GM23338 (cell line): Measurements from ENCODE around the gene NCR3LG1. TPM values are rescaled to one million over a fixed set of nuclear protein-coding genes. Genes with fewer than 3 reads are reported as not detected.
A peak's percentile ranks its signal among the peaks of the same experiment; 100 is the strongest.

Source experiments
- ATAC-seq: fragments of 200-7000 bp; cut with Tn5 transposase; 3 replicates; pipeline ENCODE4 v1.9.1; 2020
- DNase-seq: peaks from one replicate; pipeline ENCODE4 v3.0.0-alpha.2; 2015; ENCODE audit warnings: low spot score
- H2AFZ ChIP-seq: fragments of 200-600 bp; sonication (generic); 2 replicates; pipeline ENCODE4 v1.8.0; 2016; ENCODE audit warnings: antibody characterized with exemption, mild to moderate bottlenecking, moderate library complexity
- H3F3A ChIP-seq: fragments of 200-600 bp; sonication (generic); replicated peaks from 2 replicates; pipeline ENCODE4 v1.8.0; 2017; ENCODE audit warnings: antibody characterized with exemption, mixed run types, low read depth
- H3K27ac ChIP-seq: fragments of 200-600 bp; sonication (generic); 2 replicates; pipeline ENCODE4 v1.6.1; 2016; ENCODE audit warnings: low read depth
- H3K27me3 ChIP-seq: fragments of 200-600 bp; sonication (generic); 2 replicates; pipeline ENCODE4 v1.8.0; 2016; ENCODE audit warnings: mild to moderate bottlenecking, mixed run types, moderate library complexity; ENCODE audit not compliant: insufficient read depth
- H3K36me3 ChIP-seq: fragments of 200-600 bp; sonication (generic); 2 replicates; pipeline ENCODE4 v1.8.0; 2016; ENCODE audit warnings: mild to moderate bottlenecking; ENCODE audit not compliant: insufficient read depth
- H3K4me1 ChIP-seq: fragments of 200-600 bp; sonication (generic); 2 replicates; pipeline ENCODE4 v1.8.0; 2016; ENCODE audit warnings: mild to moderate bottlenecking, moderate library complexity; ENCODE audit not compliant: insufficient read depth
- H3K4me2 ChIP-seq: fragments of 200-600 bp; sonication (generic); 2 replicates; pipeline ENCODE4 v1.7.1; 2017; ENCODE audit warnings: mixed run types
- H3K4me3 ChIP-seq: fragments of 200-600 bp; sonication (generic); 2 replicates; pipeline ENCODE4 v1.6.1; 2016; ENCODE audit warnings: mixed run types
- H3K79me2 ChIP-seq: fragments of 200-600 bp; sonication (generic); replicated peaks from 2 replicates; pipeline ENCODE4 v1.8.0; 2017; ENCODE audit warnings: mild to moderate bottlenecking; ENCODE audit not compliant: insufficient read depth
- H3K9me2 ChIP-seq: fragments of 200-600 bp; sonication (generic); 2 replicates; pipeline ENCODE4 v1.8.0; 2017; ENCODE audit not compliant: insufficient read depth
- H4K20me1 ChIP-seq: fragments of 200-600 bp; sonication (generic); replicated peaks from 2 replicates; pipeline ENCODE4 v1.8.0; 2017; ENCODE audit warnings: mild to moderate bottlenecking; ENCODE audit not compliant: insufficient read depth
- H3K27ac Mint-ChIP-seq: 2 replicates; pipeline ENCODE4 v1.8.0; 2020; ENCODE audit warnings: inconsistent platforms, mild to moderate bottlenecking, moderate library complexity, mixed read lengths
- H3K27me3 Mint-ChIP-seq: 3 replicates; pipeline ENCODE4 v1.8.0; 2022; ENCODE audit warnings: low read depth, mild to moderate bottlenecking, moderate library complexity, mixed read lengths, inconsistent platforms; ENCODE audit not compliant: insufficient read depth, poor library complexity
- H3K36me3 Mint-ChIP-seq: 3 replicates; pipeline ENCODE4 v1.8.0; 2021; ENCODE audit warnings: low read depth, mild to moderate bottlenecking, inconsistent platforms, moderate library complexity, mixed read lengths
- H3K4me1 Mint-ChIP-seq: 3 replicates; pipeline ENCODE4 v1.8.0; 2020; ENCODE audit warnings: mild to moderate bottlenecking, inconsistent platforms, mixed read lengths
- H3K4me3 Mint-ChIP-seq: 3 replicates; pipeline ENCODE4 v1.8.0; 2021; ENCODE audit warnings: moderate library complexity, mild to moderate bottlenecking, inconsistent platforms, mixed read lengths
- H3K9me3 Mint-ChIP-seq: 3 replicates; pipeline ENCODE4 v1.8.0; 2020; ENCODE audit warnings: moderate library complexity, mild to moderate bottlenecking, inconsistent platforms, mixed read lengths
- CREB1 ChIP-seq: fragments of 250-450 bp; sonication (Bioruptor Pico); IDR thresholded peaks from 2 replicates; pipeline ENCODE4 v1.5.0; 2020; ENCODE audit warnings: low read depth, mild to moderate bottlenecking, moderate library complexity
- CTCF ChIP-seq, 2 experiments: fragments of 200-600 bp in 1 of 2; sonication (generic) in 1 of 2; conservative IDR thresholded peaks; 2 replicates each; pipeline versions ENCODE4 v1.5.1 to v1.6.1; 2016 to 2017; ENCODE audit warnings: antibody characterized with exemption in 2 of 2, low read depth in 2 of 2, mild to moderate bottlenecking in 2 of 2, moderate library complexity in 1 of 2
- ETS1 ChIP-seq: IDR thresholded peaks from 2 replicates; pipeline ENCODE4 v1.6.1; 2016; ENCODE audit warnings: antibody characterized with exemption
- EZH2 ChIP-seq: fragments of 200-600 bp; sonication (generic); IDR thresholded peaks from one replicate; pipeline ENCODE4 v1.8.0; 2017; ENCODE audit warnings: antibody characterized with exemption, mild to moderate bottlenecking, low read depth; ENCODE audit not compliant: unreplicated experiment
- EZH2phosphoT487 ChIP-seq: fragments of 200-600 bp; sonication (generic); IDR thresholded peaks from one replicate; pipeline ENCODE4 v1.8.1; 2018; ENCODE audit warnings: antibody characterized with exemption; ENCODE audit not compliant: unreplicated experiment
- JUNB ChIP-seq: IDR thresholded peaks from one replicate; pipeline ENCODE4 v1.6.1; 2016; ENCODE audit warnings: antibody characterized with exemption; ENCODE audit not compliant: unreplicated experiment
- NANOG ChIP-seq: IDR thresholded peaks from 2 replicates; pipeline ENCODE4 v1.6.1; 2016; ENCODE audit warnings: antibody characterized with exemption, borderline replicate concordance
- REST ChIP-seq: IDR thresholded peaks from one replicate; pipeline ENCODE4 v1.6.1; 2018; ENCODE audit warnings: antibody characterized with exemption; ENCODE audit not compliant: unreplicated experiment
- STAT1 ChIP-seq: IDR thresholded peaks from one replicate; pipeline ENCODE4 v1.6.1; 2016; ENCODE audit warnings: antibody characterized with exemption; ENCODE audit not compliant: unreplicated experiment
- ZNF114 ChIP-seq: fragments of 250-450 bp; sonication (Bioruptor Pico); IDR thresholded peaks from 2 replicates; pipeline ENCODE4 v1.5.0; 2020; ENCODE audit warnings: mild to moderate bottlenecking, moderate library complexity
- ZNF331 ChIP-seq: fragments of 250-450 bp; sonication (Bioruptor Pico); IDR thresholded peaks from 2 replicates; pipeline ENCODE4 v1.5.0; 2020; ENCODE audit warnings: low read depth, mild to moderate bottlenecking, moderate library complexity
- ZNF462 ChIP-seq: fragments of 250-450 bp; sonication (Bioruptor Pico); IDR thresholded peaks from 2 replicates; pipeline ENCODE4 v1.5.0; 2020; ENCODE audit warnings: mild to moderate bottlenecking, moderate library complexity
- polyA plus RNA-seq: library from polyadenylated mRNA; unstranded; fragments of >200 nt; fragmentation: Nextera tagmentation; extraction: Ambion mirVana; gene quantifications from 2 replicates; pipeline ENCODE4 v1.2.1, GENCODE V29; 2016
- total RNA-seq: library from RNA; depleted of rRNA; stranded (reverse); fragments of >200 nt; shearing (Covaris generic); gene quantifications from 2 replicates; pipeline ENCODE4 v1.2.3, GENCODE V29; 2014

The NCR3LG1 gene
- total and polyA plus RNA-seq, 2 experiments from 2014 or later, result 0.15 to 1.9 TPM

- 0 out of 2 replicates have a peak overlapping the region, but pooled peaks have one; percentile 28 for H2AFZ ChIP-seq
- no peaks in the 10 kb centered on the region for H3K27me3 ChIP-seq
- no peaks in the 10 kb centered on the region for H3F3A ChIP-seq
- no peak overlapping the region for H3K27ac ChIP-seq
- no peak overlapping the region for H3K4me3 ChIP-seq
- Mint-ChIP-seq H3K9me3 (no peaks in the 10 kb centered on the region), H3K4me1 (peaks cover 27% of the 10 kb centered on the region), H3K4me3 (no peak overlapping the region), H3K27ac (no peak overlapping the region), H3K36me3 (no peaks in the 10 kb centered on the region), H3K27me3 (peaks cover 10% of the 10 kb centered on the region)
- no peak for ATAC-seq
- TF ChIP-seq ETS1 (no peak), ZNF331 (CRISPR knock-in tag) (no peak), REST (no peak), NANOG (no peak), EZH2 (no peak), CREB1 (no peak), ZNF462 (CRISPR knock-in tag) (no peak), STAT1 (no peak), CTCF (conservative IDR thresholded peaks at IDR 0.05; ENCODE audit: low read depth in 2 of 2) (no peak), EZH2phosphoT487 (no peak), JUNB (no peak), ZNF114 (no peak)
- H3K4me1 ChIP-seq, result peaks cover 17% of the 10 kb centered on the region
- H3K79me2 ChIP-seq, result no peaks in the 10 kb centered on the region
- DNase-seq, result no peak
- no peaks in the 10 kb centered on the region for H3K36me3 ChIP-seq
- no peaks in the 10 kb centered on the region for H4K20me1 ChIP-seq
- H3K4me2 ChIP-seq, result no peak overlapping the region
- no peaks in the 10 kb centered on the region for H3K9me2 ChIP-seq
Observed at GRCh38 chr11:17421781-17422180, 70.2 kb downstream of the NCR3LG1 start.
